Psoas muscle (tissue), 8 donors: ENCODE data around the gene RAD51B. TPM values are rescaled to one million over a fixed set of nuclear protein-coding genes. Genes with fewer than 3 reads are reported as not detected.

ENCODE experiments used
- ATAC-seq, 4 donors: fragments of 200-7000 bp; cut with Tn5 transposase; one replicate each; pipeline ENCODE4 v1.9.1; 2020; ENCODE audit warnings: moderate library complexity in 3 of 4, mild to moderate bottlenecking in 2 of 4
- DNase-seq, 2 donors: peaks; one replicate each; pipeline ENCODE4 v3.0.0-alpha.2; 2020
- H3K27ac ChIP-seq: fragments of 200-600 bp; one replicate; pipeline ENCODE4 v1.8.0; 2022
- H3K27me3 ChIP-seq, 3 donors: fragments of 200-600 bp in 1 of 3; one replicate each; pipeline versions ENCODE4 v1.6.1 to v1.8.0; 2013 to 2022; ENCODE audit warnings: low read length in 2 of 3, mild to moderate bottlenecking in 2 of 3, moderate library complexity in 1 of 3; ENCODE audit not compliant: insufficient read depth in 3 of 3
- H3K36me3 ChIP-seq, 2 donors: fragments of 200-600 bp in 1 of 2; one replicate each; pipeline versions ENCODE4 v1.6.1 to v1.8.0; 2013 to 2022; ENCODE audit warnings: low read depth in 1 of 2, mild to moderate bottlenecking in 1 of 2, moderate library complexity in 1 of 2; ENCODE audit not compliant: insufficient read depth in 1 of 2
- H3K4me1 ChIP-seq: fragments of 200-600 bp; one replicate; pipeline ENCODE4 v1.8.0; 2022
- H3K4me3 ChIP-seq: fragments of 200-600 bp; one replicate; pipeline ENCODE4 v1.8.0; 2022; ENCODE audit warnings: mild to moderate bottlenecking
- H3K9me3 ChIP-seq: fragments of 200-600 bp; one replicate; pipeline ENCODE4 v1.8.0; 2022
- CTCF ChIP-seq: fragments of 200-600 bp; IDR thresholded peaks from one replicate; pipeline ENCODE4 v1.8.0; 2022; ENCODE audit warnings: antibody characterized with exemption
- WGBS, 3 donors: extraction: QIAGEN DNeasy Blood & Tissue Kit; methylation state at CpG; one replicate each; pipeline versions ENCODE4 v1.1.6 to v1.1.7; 2013; 5-methylcytosine and 5-hydroxymethylcytosine counted together
- intact Hi-C, 2 donors: fragments of 100-400 bp; cut with DNase I; formaldehyde crosslinking; loops; one replicate each; pipeline versions ENCODE4 v1.11.0 to v1.14.2; 2022
- polyA plus RNA-seq, 3 donors: library from polyadenylated mRNA; stranded (reverse); fragments of 200-250 nt; gene quantifications; one replicate each; pipeline ENCODE4 v1.2.3, GENCODE V29; 2013
- total RNA-seq, 4 donors: library from RNA; stranded (reverse); fragmentation: NEBNext Ultra II Directional in 2 of 4; extraction: Animal tissue kit (Norgen Biotek cat#: 25700) in 2 of 4; gene quantifications; one replicate each; pipeline versions ENCODE4 v1.2.1 to v1.2.4, GENCODE V29; 2021 to 2023
- donor health status: healthy with polysubstance abuse.
- donor health status: DM: no; HTN: no; CAD: no; lungs with moderate emphysema.
- donor health status: Bipolar disorder and iron deficiency.
- donor health status: healthy.
- donor health status: DM: yes; HTN: yes; CAD: no.
- donor health status: DM: no; HTN: no; CAD: no.
- donor health status: DM: no; HTN: no; CAD: no.
- donor health status: DM: yes; HTN: yes; CAD: no.

The RAD51B gene
- total and polyA plus RNA-seq, 7 donors, result 0.60 to 7.2 (median 2.2) TPM

GRCh38 chr14:68574906-68575305 is 755.3 kb downstream of the RAD51B start:
- H3K27ac ChIP-seq, result no peak overlapping the region
- no peaks in the 10 kb centered on the region for H3K36me3 ChIP-seq
- no peaks in the 10 kb centered on the region for H3K27me3 ChIP-seq
- H3K4me1 ChIP-seq, result peaks cover 10% of the 10 kb centered on the region
- H3K4me3 ChIP-seq, result no peak overlapping the region
- no peak for DNase-seq
- no peaks in the 10 kb centered on the region for H3K9me3 ChIP-seq
- WGBS, 3 donors, result 76 to 80% (median 78%) methylated on average over 3 of the region's 3 CpGs
- ATAC-seq, result no peak
- no peak for TF ChIP-seq CTCF
- intact Hi-C loops, result no loop called here

GRCh38 chr14:68575426-68575825 is 755.8 kb downstream of the RAD51B start:
- ATAC-seq, result no peak
- Histone ChIP-seq H3K27me3 (no peaks in the 10 kb centered on the region), H3K9me3 (no peaks in the 10 kb centered on the region), H3K36me3 (no peaks in the 10 kb centered on the region), H3K4me3 (no peak overlapping the region), H3K27ac (no peak overlapping the region), H3K4me1 (peaks cover 10% of the 10 kb centered on the region)
- no peak for DNase-seq
- intact Hi-C loops, result no loop called here
- TF ChIP-seq CTCF, result no peak
- 62 to 95% (median 92%) methylated on average over 4 of the region's 4 CpGs for WGBS, 3 donors

GRCh38 chr14:68576031-68576430 is 756.5 kb downstream of the RAD51B start:
- intact Hi-C loops, result no loop called here
- Histone ChIP-seq H3K27me3 (no peaks in the 10 kb centered on the region), H3K9me3 (no peaks in the 10 kb centered on the region), H3K4me1 (peaks cover 10% of the 10 kb centered on the region), H3K27ac (no peak overlapping the region), H3K4me3 (no peak overlapping the region), H3K36me3 (no peaks in the 10 kb centered on the region)
- DNase-seq, result no peak
- no peak for ATAC-seq
- TF ChIP-seq CTCF, result no peak
- WGBS, 3 donors, result 82 to 92% (median 83%) methylated on average over 2 of the region's 2 CpGs

- Histone ChIP-seq H3K4me1 (peaks cover 10% of the 10 kb centered on the region), H3K9me3 (no peaks in the 10 kb centered on the region), H3K27me3 (no peaks in the 10 kb centered on the region), H3K27ac (no peak overlapping the region), H3K4me3 (no peak overlapping the region), H3K36me3 (no peaks in the 10 kb centered on the region)
- no peak for TF ChIP-seq CTCF
- whole genome bisulfite sequencing, 3 donors, result 63 to 81% (median 81%) methylated on average over 4 of the region's 4 CpGs
- no peak for ATAC-seq
- DNase-seq, result no peak
- intact Hi-C loops, result no loop called here
Measured at GRCh38 chr14:68576496-68577244, 757.1 kb downstream of the RAD51B start.
